Breast epithelium (tissue), 4 donors: ENCODE data around the gene ASCL1. TPM values are rescaled to one million over a fixed set of nuclear protein-coding genes. Genes with fewer than 3 reads are reported as not detected.

ENCODE experiments used
- DNase-seq, 2 donors: peaks; one replicate each; pipeline ENCODE4 v3.0.0-alpha.2; 2019; ENCODE audit warnings: low spot score in 2 of 2
- H3K27ac ChIP-seq, 2 donors: fragments of 200-600 bp; sonication (generic) in 1 of 2; one replicate each; pipeline ENCODE4 v1.5.1; 2016 to 2019; ENCODE audit warnings: mild to moderate bottlenecking in 1 of 2
- H3K27me3 ChIP-seq, 2 donors: fragments of 200-600 bp; sonication (generic) in 1 of 2; one replicate each; pipeline versions ENCODE4 v1.5.1 to v1.6.0; 2017 to 2019; ENCODE audit warnings: control low read depth in 1 of 2, mild to moderate bottlenecking in 1 of 2
- H3K36me3 ChIP-seq: fragments of 200-600 bp; one replicate; pipeline ENCODE4 v1.5.1; 2019
- H3K4me1 ChIP-seq, 2 donors: fragments of 200-600 bp; sonication (generic); one replicate each; pipeline ENCODE4 v1.5.1; 2016 to 2019; ENCODE audit warnings: control low read depth in 1 of 2
- H3K4me3 ChIP-seq, 3 donors: fragments of 200-600 bp; sonication (generic); 1 replicate in 2 of 3; 2 replicates in 1 of 3; pipeline ENCODE4 v1.5.1; 2016 to 2019; ENCODE audit warnings: mild to moderate bottlenecking in 3 of 3, moderate library complexity in 2 of 3
- H3K9me3 ChIP-seq, 2 donors: fragments of 200-600 bp; sonication (generic) in 1 of 2; one replicate each; pipeline ENCODE4 v1.5.1; 2016 to 2019; ENCODE audit warnings: control low read depth in 1 of 2
- POLR2A ChIP-seq: fragments of 450-650 bp; IDR thresholded peaks from one replicate; pipeline ENCODE4 v1.6.1; 2016; ENCODE audit warnings: antibody characterized with exemption, mild to moderate bottlenecking, moderate library complexity
- POLR2AphosphoS5 ChIP-seq, 3 donors: sonication (generic); formaldehyde crosslinking; IDR thresholded peaks; one replicate each; pipeline ENCODE4 v1.6.1; 2017; ENCODE audit warnings: antibody characterized with exemption in 3 of 3
- intact Hi-C: fragments of 100-400 bp; cut with DNase I; formaldehyde crosslinking; loops from one replicate; pipeline ENCODE4 v1.15.1; 2023; ENCODE audit warnings: low total_unique reads
- total RNA-seq, 3 donors: library from RNA; depleted of rRNA; stranded (reverse); fragments of >200 nt; gene quantifications; one replicate each; pipeline ENCODE4 v1.1.0, GENCODE V29; 2016
- TF ChIP-seq, protein P1 (sequence below), 3 donors: fragments of 450-650 bp; IDR thresholded peaks; one replicate each; pipeline ENCODE4 v1.5.1; 2016 to 2017; ENCODE audit warnings: antibody characterized with exemption in 3 of 3, mild to moderate bottlenecking in 3 of 3, moderate library complexity in 3 of 3

Gene ASCL1
- under 1 TPM in 1 of 3 donors, not detected in 2; 0.15 TPM for total RNA-seq

DNA sequence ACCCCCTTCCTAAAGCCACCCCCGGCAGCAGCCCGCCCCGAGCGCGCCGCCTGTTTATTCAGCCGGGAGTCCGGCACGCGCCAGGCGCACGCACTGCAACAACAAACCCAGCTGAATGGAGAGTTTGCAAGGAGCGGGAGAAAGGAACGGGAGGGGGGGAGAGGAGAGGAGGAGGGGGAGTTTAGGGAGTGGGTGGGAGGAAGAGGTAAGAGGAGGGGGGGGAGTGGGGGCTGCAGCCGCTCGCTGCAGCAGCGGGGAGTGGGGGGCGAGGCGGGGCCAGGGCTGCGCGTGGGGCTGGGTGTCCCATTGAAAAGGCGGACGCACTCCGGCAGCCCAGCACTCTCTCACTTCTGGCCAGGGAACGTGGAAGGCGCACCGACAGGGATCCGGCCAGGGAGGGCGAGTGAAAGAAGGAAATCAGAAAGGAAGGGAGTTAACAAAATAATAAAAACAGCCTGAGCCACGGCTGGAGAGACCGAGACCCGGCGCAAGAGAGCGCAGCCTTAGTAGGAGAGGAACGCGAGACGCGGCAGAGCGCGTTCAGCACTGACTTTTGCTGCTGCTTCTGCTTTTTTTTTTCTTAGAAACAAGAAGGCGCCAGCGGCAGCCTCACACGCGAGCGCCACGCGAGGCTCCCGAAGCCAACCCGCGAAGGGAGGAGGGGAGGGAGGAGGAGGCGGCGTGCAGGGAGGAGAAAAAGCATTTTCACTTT is at the start of gene ASCL1:
ASCL1 (plus strand) TSS at position 336 of the 712 bp plus-strand sequence. CDS start 571 bp downstream, outside the sequence.
- TF ChIP-seq POLR2A (no peak), POLR2AphosphoS5 (IDR thresholded peaks at IDR 0.05) (no peak)
- TF ChIP-seq, protein P1, sequence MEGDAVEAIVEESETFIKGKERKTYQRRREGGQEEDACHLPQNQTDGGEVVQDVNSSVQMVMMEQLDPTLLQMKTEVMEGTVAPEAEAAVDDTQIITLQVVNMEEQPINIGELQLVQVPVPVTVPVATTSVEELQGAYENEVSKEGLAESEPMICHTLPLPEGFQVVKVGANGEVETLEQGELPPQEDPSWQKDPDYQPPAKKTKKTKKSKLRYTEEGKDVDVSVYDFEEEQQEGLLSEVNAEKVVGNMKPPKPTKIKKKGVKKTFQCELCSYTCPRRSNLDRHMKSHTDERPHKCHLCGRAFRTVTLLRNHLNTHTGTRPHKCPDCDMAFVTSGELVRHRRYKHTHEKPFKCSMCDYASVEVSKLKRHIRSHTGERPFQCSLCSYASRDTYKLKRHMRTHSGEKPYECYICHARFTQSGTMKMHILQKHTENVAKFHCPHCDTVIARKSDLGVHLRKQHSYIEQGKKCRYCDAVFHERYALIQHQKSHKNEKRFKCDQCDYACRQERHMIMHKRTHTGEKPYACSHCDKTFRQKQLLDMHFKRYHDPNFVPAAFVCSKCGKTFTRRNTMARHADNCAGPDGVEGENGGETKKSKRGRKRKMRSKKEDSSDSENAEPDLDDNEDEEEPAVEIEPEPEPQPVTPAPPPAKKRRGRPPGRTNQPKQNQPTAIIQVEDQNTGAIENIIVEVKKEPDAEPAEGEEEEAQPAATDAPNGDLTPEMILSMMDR (IDR thresholded peaks at IDR 0.05): no peak
- Histone ChIP-seq H3K9me3 (no peaks in the 10 kb centered on the region), H3K4me3 (peak within 1 kb of the TSS; percentile 23 to 62 (median 47)), H3K36me3 (no peaks in the 10 kb centered on the region), H3K27ac (no peak within 1 kb of the TSS), H3K4me1 (peaks cover 0 to 5% of the 10 kb centered on the region in 2 donors), H3K27me3 (peaks cover 3 to 91% of the 10 kb centered on the region in 2 donors)
- DNase-seq: no peak
- intact Hi-C loops: no loop called here

DNA sequence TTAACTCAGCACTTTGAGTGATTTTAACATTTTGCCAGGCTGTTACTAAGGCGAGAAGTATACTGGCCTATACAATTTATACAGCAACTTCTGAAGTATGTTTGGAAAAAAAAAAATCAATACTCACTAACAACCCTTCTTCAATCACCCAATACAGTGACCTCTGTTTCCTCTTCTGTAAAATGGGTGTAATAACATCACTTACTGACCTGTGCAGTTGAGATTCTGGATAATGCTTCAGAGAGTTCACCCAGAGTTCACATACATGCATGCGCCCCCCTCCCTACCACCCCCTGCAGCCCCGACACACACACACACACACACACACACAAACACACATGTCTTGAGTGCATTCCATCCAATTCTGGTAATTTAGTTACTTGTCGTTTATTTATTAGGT is 49.6 kb upstream of the ASCL1 start:
- TF ChIP-seq, protein P1 (IDR thresholded peaks at IDR 0.05): no peak
- TF ChIP-seq POLR2A (no peak), POLR2AphosphoS5 (IDR thresholded peaks at IDR 0.05) (no peak)
- intact Hi-C loops: no loop called here
- Histone ChIP-seq H3K27ac (no peak overlapping the region), H3K9me3 (no peaks in the 10 kb centered on the region), H3K4me3 (no peak overlapping the region), H3K36me3 (no peaks in the 10 kb centered on the region), H3K4me1 (no peaks in the 10 kb centered on the region), H3K27me3 (no peaks in the 10 kb centered on the region)
- DNase-seq: no peak

DNA sequence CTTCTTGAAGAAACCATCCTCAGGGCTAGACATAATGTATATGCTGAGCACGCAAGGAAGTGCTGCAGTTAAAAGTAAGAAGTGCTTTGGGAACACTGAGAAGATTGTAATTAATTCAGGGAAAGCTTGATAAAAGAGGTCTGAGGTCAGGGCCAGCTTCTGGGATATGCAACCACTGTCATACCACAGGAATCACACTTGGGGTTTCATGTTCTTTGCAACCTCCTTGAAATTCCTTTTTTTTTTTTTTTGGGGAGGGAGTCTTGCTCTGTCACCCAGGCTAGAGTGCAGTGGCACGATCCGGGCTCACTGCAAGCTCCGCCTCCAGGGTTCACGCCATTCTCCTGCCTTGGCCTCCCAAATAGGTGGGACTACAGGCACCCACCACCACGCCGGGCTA is 47.3 kb upstream of the ASCL1 start:
- intact Hi-C loops: no loop called here
- TF ChIP-seq POLR2A: no peak
- TF ChIP-seq, protein P1 (IDR thresholded peaks at IDR 0.05): no peak
- no peak for TF ChIP-seq POLR2AphosphoS5 (IDR thresholded peaks at IDR 0.05)
- Histone ChIP-seq H3K36me3 (no peaks in the 10 kb centered on the region), H3K9me3 (no peaks in the 10 kb centered on the region), H3K27me3 (no peaks in the 10 kb centered on the region), H3K4me3 (no peak overlapping the region), H3K4me1 (no peaks in the 10 kb centered on the region), H3K27ac (no peak overlapping the region)
- DNase-seq: no peak

DNA sequence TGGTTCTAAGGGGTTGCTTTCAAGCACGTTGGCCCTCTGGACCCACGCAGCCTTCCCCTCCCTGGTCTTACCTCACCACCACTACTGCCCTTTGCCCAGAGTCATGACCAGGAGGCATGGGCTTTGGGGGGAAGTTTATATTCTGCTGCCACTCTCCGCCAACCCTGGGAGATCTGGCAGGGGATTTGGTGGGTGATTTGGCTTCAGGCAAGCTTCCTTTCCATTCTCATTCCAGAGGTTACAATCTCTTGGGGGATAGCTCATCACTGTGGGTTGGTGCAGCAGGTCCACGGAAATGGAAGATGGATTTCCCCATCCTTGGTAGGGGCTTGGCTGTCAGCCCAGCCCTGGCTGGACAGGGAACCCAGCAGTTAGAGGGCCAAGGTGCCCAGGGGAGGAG is 46.7 kb upstream of the ASCL1 start:
- DNase-seq: no peak

DNA sequence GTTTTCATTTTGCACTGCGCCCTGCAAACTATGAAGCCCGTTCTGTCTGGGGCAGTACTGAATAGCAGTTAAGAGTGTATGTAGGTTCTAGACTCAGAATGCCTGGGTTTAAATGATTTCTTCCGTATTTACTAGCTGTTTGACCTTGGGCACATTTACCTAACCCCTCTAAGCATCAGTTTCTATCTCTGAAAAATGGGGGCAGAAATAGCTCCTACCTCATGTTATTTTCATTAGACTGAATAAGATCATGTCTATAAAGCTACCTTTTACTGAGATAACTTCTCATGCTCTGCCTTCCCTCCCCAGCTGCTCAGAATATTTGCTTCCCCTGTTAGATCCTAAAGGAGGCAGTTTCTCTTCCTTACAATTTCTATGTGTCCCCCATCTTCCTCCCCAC is 46.2 kb upstream of the ASCL1 start:
- Histone ChIP-seq H3K4me3 (no peak overlapping the region), H3K27ac (no peak overlapping the region), H3K4me1 (no peaks in the 10 kb centered on the region), H3K36me3 (no peaks in the 10 kb centered on the region), H3K9me3 (no peaks in the 10 kb centered on the region), H3K27me3 (no peaks in the 10 kb centered on the region)
- no peak for DNase-seq
- no peak for TF ChIP-seq POLR2AphosphoS5 (IDR thresholded peaks at IDR 0.05)
- TF ChIP-seq POLR2A: no peak
- TF ChIP-seq, protein P1 (IDR thresholded peaks at IDR 0.05): no peak
- intact Hi-C loops: no loop called here

More for the DNA sequence above, 46.7 kb upstream of the ASCL1 start:
- no peak overlapping the region for H3K4me3 ChIP-seq
- no peak for TF ChIP-seq POLR2A
- no peak for TF ChIP-seq POLR2AphosphoS5 (IDR thresholded peaks at IDR 0.05)
- TF ChIP-seq, protein P1 (IDR thresholded peaks at IDR 0.05): no peak
- H3K36me3 ChIP-seq: no peaks in the 10 kb centered on the region
- H3K9me3 ChIP-seq: no peaks in the 10 kb centered on the region
- H3K27me3 ChIP-seq: no peaks in the 10 kb centered on the region
- no peaks in the 10 kb centered on the region for H3K4me1 ChIP-seq
- intact Hi-C loops: no loop called here
- no peak overlapping the region for H3K27ac ChIP-seq
